OCI-LY3 (cell line): ENCODE data around the gene CAMK2B.

Source experiments
- H2AFZ ChIP-seq: fragments of 200-600, 300-600 bp; shearing (Covaris generic); 2 replicates; pipeline ENCODE4 v1.6.0; 2014; ENCODE audit warnings: antibody characterized with exemption, low read depth, low read length
- H3K27ac ChIP-seq: fragments of 200-600, 300-600 bp; sonication (generic); 2 replicates; pipeline ENCODE4 v1.5.1; 2014; ENCODE audit warnings: mild to moderate bottlenecking, low read length, moderate library complexity, mixed read lengths
- H3K27me3 ChIP-seq: fragments of 200-600, 300-600 bp; sonication (generic); 2 replicates; pipeline ENCODE4 v1.6.1; 2014; ENCODE audit warnings: low read depth, low read length, mixed read lengths
- H3K36me3 ChIP-seq: fragments of 200-600, 300-600 bp; sonication (generic); replicated peaks from 2 replicates; pipeline ENCODE3; 2014; ENCODE audit warnings: low read depth, low read length, mixed read lengths
- H3K4me1 ChIP-seq: fragments of 300-600, 200-600 bp; sonication (generic); 2 replicates; pipeline ENCODE4 v1.6.1; 2014; ENCODE audit warnings: low read length, mixed read lengths
- H3K4me2 ChIP-seq: fragments of 200-600, 300-600 bp; sonication (generic); 2 replicates; pipeline ENCODE4 v1.6.1; 2014; ENCODE audit warnings: low read length, mixed read lengths
- H3K4me3 ChIP-seq: fragments of 300-600, 200-600 bp; sonication (generic); 2 replicates; pipeline ENCODE4 v1.5.1; 2014; ENCODE audit warnings: antibody characterized with exemption, mild to moderate bottlenecking, low read length, moderate library complexity
- H3K79me2 ChIP-seq: fragments of 300-600, 200-600 bp; shearing (Covaris generic); 2 replicates; pipeline ENCODE4 v1.6.1; 2014; ENCODE audit warnings: mild to moderate bottlenecking, low read length, mixed read lengths
- H3K9ac ChIP-seq: fragments of 300-600, 200-600 bp; shearing (Covaris generic); 2 replicates; pipeline ENCODE4 v1.6.0; 2014; ENCODE audit warnings: mild to moderate bottlenecking, low read length, moderate library complexity
- H3K9me3 ChIP-seq: fragments of 200-600, 300-600 bp; shearing (Covaris generic); 2 replicates; pipeline ENCODE4 v1.6.1; 2014; ENCODE audit warnings: low read length, mixed read lengths; ENCODE audit not compliant: insufficient read depth
- H4K20me1 ChIP-seq: fragments of 200-600, 300-600 bp; sonication (generic); 2 replicates; pipeline ENCODE4 v1.6.1; 2016; ENCODE audit warnings: low read length, mixed read lengths; ENCODE audit not compliant: insufficient read depth
- EZH2phosphoT487 ChIP-seq: fragments of 200-600 bp; shearing (Covaris generic); IDR thresholded peaks from 2 replicates; pipeline ENCODE4 v1.6.1; 2018; ENCODE audit warnings: antibody characterized with exemption, mixed run types, low read depth
- TF ChIP-seq, protein P1 (sequence below): fragments of 200-600, 300-600 bp; sonication (generic); IDR thresholded peaks from 2 replicates; pipeline ENCODE4 v1.5.1; 2014; ENCODE audit warnings: antibody characterized with exemption, low read length, low read depth

CAMK2B gene

GRCh38 chr7:44237696-44238095, 87.7 kb downstream of the CAMK2B start:
- Histone ChIP-seq H3K27ac (no peak overlapping the region), H3K9me3 (no peaks in the 10 kb centered on the region), H3K36me3 (no peaks in the 10 kb centered on the region), H4K20me1 (no peaks in the 10 kb centered on the region), H3K4me3 (no peak overlapping the region), H2AFZ (no peak overlapping the region), H3K9ac (no peak overlapping the region), H3K4me1 (peaks cover 4% of the 10 kb centered on the region), H3K4me2 (no peak overlapping the region), H3K27me3 (no peaks in the 10 kb centered on the region), H3K79me2 (no peaks in the 10 kb centered on the region)
- TF ChIP-seq, protein P1, sequence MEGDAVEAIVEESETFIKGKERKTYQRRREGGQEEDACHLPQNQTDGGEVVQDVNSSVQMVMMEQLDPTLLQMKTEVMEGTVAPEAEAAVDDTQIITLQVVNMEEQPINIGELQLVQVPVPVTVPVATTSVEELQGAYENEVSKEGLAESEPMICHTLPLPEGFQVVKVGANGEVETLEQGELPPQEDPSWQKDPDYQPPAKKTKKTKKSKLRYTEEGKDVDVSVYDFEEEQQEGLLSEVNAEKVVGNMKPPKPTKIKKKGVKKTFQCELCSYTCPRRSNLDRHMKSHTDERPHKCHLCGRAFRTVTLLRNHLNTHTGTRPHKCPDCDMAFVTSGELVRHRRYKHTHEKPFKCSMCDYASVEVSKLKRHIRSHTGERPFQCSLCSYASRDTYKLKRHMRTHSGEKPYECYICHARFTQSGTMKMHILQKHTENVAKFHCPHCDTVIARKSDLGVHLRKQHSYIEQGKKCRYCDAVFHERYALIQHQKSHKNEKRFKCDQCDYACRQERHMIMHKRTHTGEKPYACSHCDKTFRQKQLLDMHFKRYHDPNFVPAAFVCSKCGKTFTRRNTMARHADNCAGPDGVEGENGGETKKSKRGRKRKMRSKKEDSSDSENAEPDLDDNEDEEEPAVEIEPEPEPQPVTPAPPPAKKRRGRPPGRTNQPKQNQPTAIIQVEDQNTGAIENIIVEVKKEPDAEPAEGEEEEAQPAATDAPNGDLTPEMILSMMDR, result no peak
- no peak for TF ChIP-seq EZH2phosphoT487

- Histone ChIP-seq H3K36me3 (no peaks in the 10 kb centered on the region), H4K20me1 (no peaks in the 10 kb centered on the region), H3K9ac (no peak overlapping the region), H2AFZ (no peak overlapping the region), H3K4me1 (peaks cover 4% of the 10 kb centered on the region), H3K27ac (no peak overlapping the region), H3K27me3 (no peaks in the 10 kb centered on the region), H3K4me2 (no peak overlapping the region), H3K79me2 (no peaks in the 10 kb centered on the region), H3K9me3 (no peaks in the 10 kb centered on the region), H3K4me3 (no peak overlapping the region)
- no peak for TF ChIP-seq EZH2phosphoT487
- TF ChIP-seq, protein P1, result 0 out of 2 replicates have a peak, but pooled peaks have one; percentile 6
Observed at GRCh38 chr7:44236333-44236728, 89.1 kb downstream of the CAMK2B start.

- H3K36me3 ChIP-seq, result no peaks in the 10 kb centered on the region
- H3K79me2 ChIP-seq, result no peaks in the 10 kb centered on the region
- H3K9ac ChIP-seq, result no peak overlapping the region
- H3K9me3 ChIP-seq, result no peaks in the 10 kb centered on the region
- H4K20me1 ChIP-seq, result no peaks in the 10 kb centered on the region
- no peak overlapping the region for H3K4me2 ChIP-seq
- H3K27me3 ChIP-seq, result no peaks in the 10 kb centered on the region
- H3K4me3 ChIP-seq, result no peak overlapping the region
- no peak overlapping the region for H2AFZ ChIP-seq
- peaks cover 3% of the 10 kb centered on the region for H3K4me1 ChIP-seq
- no peak overlapping the region for H3K27ac ChIP-seq
- TF ChIP-seq, protein P1, result no peak
- no peak for TF ChIP-seq EZH2phosphoT487
Observed at GRCh38 chr7:44235582-44236332, 89.6 kb downstream of the CAMK2B start.

GRCh38 chr7:44235066-44235465, 90.3 kb downstream of the CAMK2B start:
- TF ChIP-seq EZH2phosphoT487, result no peak
- TF ChIP-seq, protein P1, result no peak
- no peaks in the 10 kb centered on the region for H3K9me3 ChIP-seq
- no peaks in the 10 kb centered on the region for H3K27me3 ChIP-seq
- H3K36me3 ChIP-seq, result no peaks in the 10 kb centered on the region
- no peak overlapping the region for H3K27ac ChIP-seq
- H4K20me1 ChIP-seq, result no peaks in the 10 kb centered on the region
- H3K4me2 ChIP-seq, result no peak overlapping the region
- no peak overlapping the region for H2AFZ ChIP-seq
- no peaks in the 10 kb centered on the region for H3K79me2 ChIP-seq
- no peak overlapping the region for H3K9ac ChIP-seq
- H3K4me3 ChIP-seq, result no peak overlapping the region
- no peaks in the 10 kb centered on the region for H3K4me1 ChIP-seq
